GM19397 (cell line): ENCODE results near the gene CHCHD6.
A peak's percentile ranks its signal among the peaks of the same experiment; 100 is the strongest.

Source experiments
- ATAC-seq: cut with Tn5 transposase; IDR thresholded peaks from one replicate; pipeline ENCODE4 v1.9.1; 2021; ENCODE audit warnings: mild to moderate bottlenecking, moderate library complexity; ENCODE audit not compliant: unreplicated experiment

CHCHD6 gene

DNA sequence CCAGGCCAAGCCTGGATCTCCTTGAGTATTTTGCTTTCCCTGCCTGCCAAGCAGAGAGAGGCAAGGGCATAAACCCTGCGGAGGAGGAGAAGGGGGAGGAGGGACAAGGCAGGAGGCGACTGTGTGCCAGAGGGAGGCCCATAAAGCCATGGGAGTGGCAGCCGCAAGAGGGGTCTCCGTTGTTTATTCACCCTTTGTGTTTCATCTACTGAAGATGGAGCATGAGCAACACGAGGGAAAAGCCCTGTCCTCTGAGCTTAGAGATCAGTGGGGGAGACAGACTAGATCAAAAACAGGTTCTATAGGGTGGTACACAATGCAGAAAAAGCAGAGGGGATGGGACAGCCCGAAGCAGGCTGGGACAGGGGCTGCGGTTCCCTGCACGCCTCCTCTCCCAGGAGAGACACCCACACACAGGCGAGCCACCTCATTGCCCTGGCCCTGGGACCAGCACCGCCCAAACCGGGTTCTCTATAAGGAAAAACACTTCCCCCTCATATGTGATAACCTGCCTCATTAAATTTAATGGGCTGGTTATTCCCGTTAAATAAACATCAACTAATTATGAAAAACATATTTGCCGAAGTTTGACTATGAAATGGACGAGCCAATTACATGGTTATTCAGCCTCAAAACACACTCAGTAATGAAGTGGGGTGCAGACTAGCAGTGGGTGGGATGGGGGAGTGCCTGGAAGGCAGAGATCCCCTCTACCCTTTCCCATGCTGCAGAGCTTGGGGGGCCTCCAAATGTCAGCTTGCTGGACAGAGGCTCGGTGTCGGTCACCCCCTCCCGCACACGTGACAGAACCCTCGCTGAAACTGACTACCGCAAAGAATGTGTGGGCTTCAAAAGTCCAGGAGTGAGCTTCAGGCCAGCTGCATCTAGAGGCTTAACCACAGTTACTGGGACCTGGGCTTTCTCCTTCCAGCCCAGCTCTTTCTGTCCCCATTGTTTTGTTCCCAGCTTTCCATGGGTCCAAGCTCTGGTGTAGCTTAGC is 264.7 kb downstream of the CHCHD6 start:
- ATAC-seq: no peak

DNA sequence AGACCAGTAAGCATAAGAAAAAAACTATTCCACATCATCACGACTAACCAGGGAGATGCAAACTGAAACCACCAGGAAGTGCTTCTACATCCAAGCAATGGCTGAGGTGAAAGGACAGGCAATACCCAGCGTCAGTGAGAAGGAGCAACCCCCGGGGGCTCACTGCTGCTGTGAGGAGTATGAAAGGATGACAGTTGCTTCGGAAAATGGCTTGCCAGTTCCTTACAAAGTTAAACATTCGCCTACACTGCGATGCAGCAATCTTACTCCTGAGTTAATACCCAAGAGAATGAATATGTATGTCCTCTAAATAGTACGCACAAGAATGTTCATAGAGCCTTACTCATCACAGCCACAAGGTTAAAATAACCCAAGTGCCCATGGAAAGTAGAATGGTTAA is 265.5 kb downstream of the CHCHD6 start:
- no peak for ATAC-seq

DNA sequence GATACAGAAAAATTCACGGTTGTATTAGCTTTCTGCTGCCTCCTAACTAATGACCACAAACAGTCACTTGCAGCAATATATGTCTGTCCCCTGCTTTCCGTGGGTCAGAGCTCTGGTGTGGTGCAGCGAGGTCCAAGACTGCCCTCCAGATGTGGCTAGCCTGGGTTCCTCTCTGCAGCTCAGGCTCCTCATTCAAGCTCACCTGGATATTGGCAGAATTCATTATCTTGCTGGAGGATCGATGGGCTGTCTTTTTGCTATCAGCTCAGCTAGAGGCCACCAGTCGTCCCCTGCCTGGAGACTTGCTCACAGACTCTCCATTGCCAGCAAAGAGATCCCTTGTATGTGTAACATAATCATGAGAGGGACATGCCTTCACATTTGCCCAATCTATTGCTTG is 266.1 kb downstream of the CHCHD6 start:
- no peak for ATAC-seq

DNA sequence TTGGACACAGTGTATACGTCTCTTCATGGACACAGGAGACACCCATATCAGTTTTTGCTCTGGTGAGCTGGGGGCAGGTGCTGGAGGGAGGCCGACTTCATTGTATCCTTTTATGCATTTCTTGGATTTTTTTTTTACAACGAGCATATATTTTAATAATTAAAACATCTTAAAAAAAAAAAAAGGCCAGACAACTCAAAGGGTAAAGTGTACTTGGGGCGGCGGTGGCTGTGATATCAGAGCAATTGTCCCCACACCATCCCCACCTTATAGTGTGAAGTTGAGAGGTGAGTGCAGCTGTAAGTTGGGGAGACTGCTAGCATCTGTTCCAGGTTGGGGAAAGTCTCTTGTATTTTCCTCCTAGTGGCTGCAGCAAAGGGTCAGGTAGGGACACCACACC is 266.9 kb downstream of the CHCHD6 start:
- no peak for ATAC-seq

DNA sequence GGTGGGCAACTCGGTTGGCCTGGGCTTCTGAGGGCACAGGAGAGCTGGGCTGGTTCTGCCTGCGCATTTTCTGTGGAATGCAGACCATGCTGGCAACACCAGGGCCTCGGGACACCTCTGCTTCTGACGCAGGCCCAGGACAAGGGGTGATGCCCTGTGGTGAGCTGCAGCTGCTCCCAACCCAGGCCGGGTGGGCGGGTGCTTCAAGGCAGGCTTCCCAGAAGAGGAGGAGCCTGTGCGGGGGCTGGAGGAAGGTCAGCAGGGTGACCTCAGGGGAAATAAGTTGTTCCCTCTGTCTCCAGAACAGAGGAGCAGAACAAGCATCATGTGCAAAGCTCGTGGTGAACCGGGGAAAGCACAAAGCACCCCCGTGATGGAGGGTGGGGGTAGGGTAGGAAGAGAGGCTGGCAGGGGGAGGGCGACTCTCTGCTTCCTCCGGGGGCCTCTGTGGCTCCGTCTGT is 267.9 kb downstream of the CHCHD6 start:
- no peak for ATAC-seq

DNA sequence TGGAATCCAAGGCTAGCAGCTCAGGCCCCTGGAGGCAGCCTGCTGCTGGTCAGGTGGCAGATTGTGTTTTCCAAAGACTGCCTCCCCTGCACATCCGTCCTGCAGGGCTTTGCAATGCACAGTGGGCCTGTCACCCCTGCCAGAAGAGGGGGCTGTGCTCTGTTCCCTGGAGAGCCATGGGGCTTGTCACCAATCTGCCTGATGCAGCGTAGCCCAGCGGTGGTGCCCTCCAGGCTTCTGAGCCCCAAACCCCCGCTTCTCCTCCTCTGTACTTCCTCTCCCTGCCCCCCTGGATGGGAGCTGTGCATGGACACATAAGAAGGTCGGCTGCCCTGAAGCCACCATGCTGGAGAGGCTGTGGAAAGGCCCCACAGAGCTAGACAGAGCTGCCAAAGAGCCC is 268.8 kb downstream of the CHCHD6 start:
- no peak for ATAC-seq

DNA sequence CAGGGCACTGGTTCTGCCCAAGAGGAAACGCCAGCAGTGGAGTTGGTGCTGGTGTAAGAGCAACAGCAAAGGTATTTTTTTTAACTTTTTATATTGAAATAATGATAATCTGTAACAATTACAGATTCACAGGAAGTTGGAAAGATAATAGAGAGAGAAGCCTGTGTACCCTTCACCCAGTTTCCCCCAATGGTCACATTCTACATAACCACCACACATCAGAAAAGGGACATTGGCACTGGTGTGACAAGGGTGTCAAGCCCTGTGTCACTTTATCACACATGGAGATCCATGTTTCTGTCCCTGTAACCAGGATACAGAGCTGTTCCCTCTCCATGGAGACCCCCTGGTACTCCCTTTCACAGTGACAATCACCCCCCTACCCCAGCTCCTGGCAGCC is 269.8 kb downstream of the CHCHD6 start:
- no peak for ATAC-seq

DNA sequence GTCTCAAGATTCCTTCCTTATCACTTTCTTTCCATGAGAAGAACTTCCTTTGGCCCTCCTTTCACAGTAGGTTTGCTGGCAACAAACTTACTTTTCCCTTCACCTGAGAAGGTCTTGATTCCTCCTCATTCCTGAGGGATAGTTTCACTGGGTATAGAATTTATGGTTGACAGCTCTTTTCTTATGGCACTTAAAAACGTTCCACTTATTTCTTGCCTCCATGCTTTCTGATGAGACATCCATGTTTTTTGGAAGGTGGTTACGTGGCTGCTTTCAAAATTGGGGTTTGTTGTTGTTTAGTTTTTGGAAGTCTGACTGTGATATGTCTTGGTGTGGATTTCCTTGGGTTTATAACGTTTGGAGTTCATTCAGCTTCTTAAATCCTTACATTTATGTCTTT is 270.7 kb downstream of the CHCHD6 start:
- ATAC-seq: no peak

DNA sequence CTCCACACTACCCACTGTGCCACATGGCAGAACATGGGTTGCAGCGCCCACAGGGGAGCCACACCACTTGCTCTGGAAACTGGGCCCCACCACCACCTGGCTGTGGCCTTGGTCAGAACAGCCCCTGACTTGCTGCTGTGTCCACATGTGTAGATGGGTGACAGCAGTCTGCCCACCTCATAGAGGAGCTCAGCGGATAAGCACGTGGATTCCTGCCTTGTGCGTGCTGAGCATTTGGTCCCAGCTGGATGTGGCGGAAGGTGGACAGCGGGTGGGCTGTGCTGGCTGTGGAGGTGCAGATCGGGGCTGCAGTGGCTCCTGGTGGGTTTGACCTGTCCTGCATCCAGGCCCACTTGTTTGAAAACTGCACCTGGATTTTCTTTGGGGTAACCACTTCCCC is 272.9 kb downstream of the CHCHD6 start:
- no peak for ATAC-seq

DNA sequence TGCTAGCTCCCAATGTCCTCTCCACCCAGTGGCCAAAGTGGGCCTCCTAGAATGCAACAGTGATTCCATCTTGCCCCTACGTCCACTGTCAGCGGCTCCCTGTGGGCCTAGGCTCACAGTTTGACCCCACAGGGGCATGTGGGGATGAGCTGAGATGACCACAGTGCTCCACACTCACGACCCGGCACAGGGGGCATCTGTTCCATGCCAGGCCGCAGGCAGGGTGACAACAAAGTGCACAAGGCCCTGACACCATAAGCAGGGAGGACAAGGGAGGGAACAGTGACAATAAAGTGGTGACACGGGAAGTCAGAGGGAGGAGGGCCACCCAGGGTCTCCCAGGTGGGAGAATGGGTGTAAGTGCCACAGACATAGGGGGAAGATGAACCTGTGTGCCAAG is 273.8 kb downstream of the CHCHD6 start:
- no peak for ATAC-seq

DNA sequence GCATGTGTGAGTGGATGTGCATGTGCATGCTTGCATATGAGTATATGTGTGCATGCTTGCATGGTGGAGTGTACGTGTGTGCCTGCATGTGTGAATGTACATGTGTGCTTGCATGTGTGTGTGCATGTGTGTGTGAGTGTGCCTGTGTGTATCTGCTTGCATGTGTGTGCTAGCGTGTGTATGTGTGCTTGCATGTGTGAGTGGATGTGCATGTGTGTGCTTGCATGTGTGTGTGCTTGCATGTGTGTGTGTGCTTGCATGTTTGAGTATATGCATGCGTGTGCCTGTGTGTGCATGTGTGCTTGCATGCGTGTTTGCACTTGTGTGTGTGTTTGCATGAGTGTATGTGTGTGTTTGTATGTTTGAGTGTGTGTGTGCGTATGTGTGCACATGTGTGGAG is 274.3 kb downstream of the CHCHD6 start:
- no peak for ATAC-seq

DNA sequence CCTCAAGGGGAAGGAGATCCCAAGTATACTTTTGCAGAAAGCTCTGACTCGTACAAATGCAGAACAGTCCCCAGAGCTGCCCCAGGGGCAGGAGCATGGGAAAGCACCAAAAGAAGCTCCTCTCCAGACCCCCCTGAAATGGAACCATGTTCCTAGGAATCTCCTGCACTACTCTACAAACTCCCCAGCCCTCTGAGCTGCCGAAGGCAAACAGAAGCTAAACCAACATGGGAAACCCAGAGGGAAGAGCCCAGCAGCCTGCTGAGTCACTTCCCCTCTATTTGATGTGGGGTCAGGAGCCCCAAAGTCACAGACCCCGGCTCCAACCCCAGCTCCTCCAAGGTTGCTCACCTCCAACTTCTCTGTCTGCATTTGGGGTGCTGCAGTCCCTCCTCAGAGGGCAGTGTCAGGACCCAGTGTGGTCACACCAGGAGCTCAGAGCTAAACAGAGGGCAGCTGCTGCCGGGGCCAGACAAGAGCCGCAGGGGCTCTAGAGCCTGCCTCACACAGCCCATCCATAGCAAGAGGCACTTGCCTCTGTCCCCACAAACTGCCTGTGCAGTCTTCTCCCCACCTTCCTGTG is 275.1 kb downstream of the CHCHD6 start:
- no peak for ATAC-seq

DNA sequence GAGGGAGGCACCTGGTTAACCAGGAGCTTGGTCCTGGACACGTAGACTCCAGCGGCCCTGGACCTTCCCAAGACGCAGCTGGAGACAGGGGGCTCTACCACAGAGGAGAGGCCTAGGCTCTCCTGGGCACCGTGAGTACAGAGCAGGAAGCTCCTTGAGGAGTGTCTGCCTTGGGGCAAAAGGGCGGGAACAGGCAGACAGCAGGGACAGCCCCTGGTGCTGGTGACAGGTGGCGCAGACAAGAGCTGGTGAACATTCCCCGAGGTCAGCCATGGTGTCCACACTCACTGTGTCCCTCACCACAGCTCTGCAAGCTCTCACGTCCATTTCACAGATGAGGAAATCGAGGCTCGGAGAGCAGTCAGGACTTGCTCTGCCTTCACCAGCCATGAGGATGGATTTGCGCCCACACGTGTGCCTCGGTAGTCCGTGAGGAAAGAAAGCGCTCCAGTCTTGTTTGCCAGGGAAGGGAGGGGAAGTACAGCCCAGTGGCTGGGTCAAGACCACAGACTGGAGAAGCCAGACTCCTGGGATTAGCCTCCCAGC is 276.3 kb downstream of the CHCHD6 start:
- ATAC-seq: no peak

DNA sequence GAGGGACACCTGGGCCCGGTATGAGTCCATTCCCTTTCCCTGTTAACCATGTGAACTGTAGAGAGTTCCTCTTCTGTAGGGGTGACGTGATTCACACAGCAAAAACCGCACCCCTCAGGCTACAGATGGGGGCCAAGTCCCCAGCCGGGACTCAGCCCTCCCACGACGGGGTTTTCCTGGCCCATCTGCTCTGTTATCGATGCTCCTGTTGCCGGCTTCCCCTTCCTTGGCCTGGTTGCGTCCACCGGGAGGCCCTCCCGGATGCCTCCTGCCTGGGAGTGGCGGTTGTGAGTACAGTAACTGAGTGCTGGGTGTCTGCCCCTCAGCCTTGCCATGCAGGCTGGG is 278.1 kb downstream of the CHCHD6 start:
- peak; percentile 27 for ATAC-seq

DNA sequence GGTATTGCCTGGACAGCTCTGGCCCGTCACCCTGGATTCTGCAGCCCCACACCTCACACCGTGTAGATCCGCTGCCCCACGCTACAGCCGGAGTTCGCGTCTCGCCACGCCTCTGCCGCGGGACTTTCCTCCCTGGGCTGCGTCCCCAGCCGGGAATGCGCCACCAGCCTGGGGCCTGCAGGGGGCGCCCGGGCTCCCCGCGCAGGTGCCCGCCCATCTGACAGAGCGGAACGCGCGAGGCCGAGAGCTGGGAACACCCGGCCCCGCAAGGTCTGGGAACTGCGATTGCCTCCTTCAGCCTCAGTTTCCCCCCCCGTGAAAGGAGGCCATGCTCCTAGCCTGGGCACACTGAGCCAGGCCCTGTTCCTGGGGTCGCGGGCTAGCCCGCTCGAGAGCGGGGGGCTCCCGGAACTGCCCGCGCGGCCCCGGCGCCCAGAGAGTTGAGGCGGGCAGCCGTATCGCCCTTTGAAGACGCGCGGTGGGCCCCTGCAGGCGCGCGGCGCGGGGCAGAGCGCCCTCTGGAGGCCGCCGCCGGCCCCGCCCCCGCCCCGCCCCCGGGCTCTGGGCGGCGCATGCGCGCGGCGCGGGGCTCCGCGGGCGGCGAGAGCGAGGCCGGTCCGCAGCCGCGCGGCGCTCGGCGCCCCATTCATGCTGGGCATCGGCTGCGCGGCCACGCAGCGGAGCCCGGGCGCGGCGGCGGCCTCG is 278.6 kb downstream of the CHCHD6 start, which contains the start of gene PLXNA1:
PLXNA1 (plus strand) TSS at position 645 of the 705 bp plus-strand sequence. CDS start 5,479 bp downstream, outside the sequence.
- peak; percentile 59 for ATAC-seq

DNA sequence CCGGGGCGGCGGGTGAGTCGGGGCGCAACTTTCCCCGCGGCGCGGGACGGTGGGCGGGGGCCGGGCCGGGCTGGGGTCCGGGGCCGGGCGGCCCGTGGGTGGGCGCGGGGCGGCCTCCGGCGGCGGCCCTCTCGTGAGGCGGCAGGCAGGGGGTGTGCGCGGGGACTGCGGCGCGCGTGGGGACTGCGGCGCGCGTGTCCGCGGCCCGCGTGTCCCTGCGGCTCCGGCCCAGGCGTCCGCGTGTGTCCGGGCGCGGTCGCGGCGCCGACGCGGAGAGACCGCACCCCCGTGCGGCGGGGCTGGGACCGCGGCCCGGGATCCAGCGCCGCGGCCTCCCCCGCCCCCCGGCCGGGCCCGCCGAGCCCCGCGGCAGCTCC is 279.2 kb downstream of the CHCHD6 start:
- no peak for ATAC-seq

DNA sequence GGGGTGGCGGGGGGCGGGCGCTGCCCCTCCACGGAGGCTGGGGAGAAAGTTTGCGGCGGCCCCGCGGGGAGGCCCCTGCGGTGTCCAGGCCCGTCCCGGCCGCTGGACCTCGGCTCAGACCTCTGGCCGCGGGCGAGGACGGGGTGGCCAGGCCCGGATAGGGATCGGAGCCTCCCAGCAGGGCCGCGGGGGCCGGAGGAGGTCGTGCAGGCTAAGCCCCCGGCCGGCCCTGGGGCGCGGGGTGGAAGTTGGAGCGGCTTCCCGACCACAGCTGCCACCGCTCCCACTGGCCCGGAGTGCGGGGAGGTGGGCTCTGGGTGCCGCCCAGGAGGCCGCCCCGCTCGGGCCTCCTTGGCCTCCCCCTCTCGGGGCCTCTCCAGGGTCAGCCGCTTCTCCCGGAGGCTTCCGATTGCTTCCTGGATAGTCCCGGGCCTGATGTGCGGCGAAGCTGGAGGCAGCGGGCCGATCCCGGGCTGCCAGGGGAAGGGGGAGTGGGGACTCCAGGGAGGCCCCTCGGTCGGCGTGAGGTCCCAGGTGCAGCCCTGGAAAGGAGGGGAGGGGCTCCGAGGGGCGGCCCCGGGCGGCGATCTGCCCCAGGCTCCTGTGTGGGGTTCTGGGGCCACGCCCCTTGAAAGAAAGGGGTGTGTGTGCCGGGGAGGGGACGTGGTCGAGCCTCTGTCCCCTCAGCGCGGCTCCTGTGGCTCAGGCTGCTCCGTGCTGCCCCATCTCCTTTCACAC is 279.8 kb downstream of the CHCHD6 start:
- no peak for ATAC-seq

DNA sequence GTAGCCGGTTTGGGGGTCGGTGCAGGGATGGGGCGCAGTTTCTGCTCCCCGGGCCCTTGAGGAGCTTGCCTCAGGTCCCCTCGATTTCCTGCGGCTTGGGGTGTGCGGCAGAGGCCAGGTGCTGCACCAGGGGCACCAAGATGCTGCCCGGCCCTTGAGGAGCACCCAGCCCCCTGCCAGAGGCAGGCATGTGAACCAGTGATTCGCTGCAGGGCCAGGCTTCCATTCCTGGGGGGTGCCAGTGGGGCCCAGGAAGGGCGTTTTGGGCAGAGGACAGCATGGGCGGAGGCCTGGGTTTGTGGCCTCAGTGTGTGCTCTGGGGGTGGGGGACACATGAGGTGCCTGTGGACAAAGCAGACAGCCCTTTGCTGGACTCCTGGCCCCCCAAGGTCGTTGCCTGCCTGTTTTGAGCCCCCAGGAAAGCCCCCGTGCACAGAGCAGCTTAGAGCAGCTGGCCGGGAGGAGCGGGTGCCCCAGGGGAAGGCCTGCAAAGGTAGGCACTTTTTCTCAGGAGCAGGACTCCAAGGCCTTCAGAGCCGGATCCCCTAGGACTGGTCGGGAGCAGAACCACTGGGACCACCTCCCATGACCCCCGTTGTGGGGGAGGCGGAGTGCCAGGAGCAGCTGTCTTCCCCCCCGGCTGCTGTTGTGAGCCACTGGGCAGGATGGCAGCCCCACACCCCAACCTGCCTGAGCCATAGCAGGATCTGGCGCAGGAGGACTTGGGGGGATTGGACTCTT is 280.5 kb downstream of the CHCHD6 start:
- ATAC-seq: no peak

DNA sequence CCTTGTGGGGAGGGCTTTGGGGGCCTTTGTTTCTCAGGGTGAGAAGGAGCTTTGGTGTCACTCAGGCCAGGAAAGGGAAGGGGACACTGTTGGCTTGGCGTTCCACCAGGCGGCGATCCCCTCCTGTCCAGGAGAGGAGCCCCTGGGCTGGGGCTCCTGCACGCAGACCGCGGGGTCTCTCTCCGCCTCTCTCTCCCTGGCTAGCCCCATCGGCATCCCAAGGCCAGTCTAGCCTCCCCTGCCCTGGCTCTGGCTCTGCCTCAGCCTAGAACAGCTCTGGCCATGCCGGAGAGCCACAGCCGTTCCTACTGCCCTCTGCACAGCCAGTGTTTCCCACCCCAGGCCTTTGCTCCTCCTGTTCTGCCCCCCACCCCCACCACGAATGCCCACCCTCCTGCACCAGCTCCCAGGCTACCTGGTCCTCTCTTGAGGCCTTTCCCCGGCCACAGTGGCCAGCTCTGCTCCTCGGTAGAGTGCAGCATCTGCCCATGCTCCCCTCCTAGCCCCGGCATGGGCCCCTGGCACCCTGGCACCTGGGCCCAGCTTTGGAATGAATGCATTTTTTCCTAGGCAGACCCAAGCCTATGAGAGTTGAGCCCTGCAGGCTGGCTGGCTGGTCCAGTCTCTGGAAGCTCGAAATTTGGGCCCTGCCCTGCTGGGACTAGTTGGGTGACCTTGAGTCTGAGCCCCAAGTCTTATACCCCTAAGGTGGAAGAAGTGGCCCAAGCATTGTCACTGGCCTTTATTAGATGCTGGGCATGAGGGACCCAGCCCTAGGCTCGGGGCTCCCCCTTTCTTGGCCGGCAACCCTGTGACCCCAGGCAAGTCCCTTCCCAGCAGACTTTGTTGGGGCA is 281.3 kb downstream of the CHCHD6 start:
- no peak for ATAC-seq
